Panc1 (cell line): ENCODE results near the gene WT1. TPM values are rescaled to one million over a fixed set of nuclear protein-coding genes. Genes with fewer than 3 reads are reported as not detected.

Source experiments
- ATAC-seq: fragments of 200-7000 bp; cut with Tn5 transposase; 2 replicates; pipeline ENCODE4 v1.9.1; 2020; ENCODE audit warnings: mild to moderate bottlenecking, moderate library complexity
- BruUV-seq: library from RNA; stranded (reverse); fragments of 400-500 nt; replicated peaks from 2 replicates; lab custom pipeline; 2021; lab: Mats Ljungman, UMichigan
- CTCF ChIA-PET: fragments of 300-600 bp; sonication (Branson Sonifier 250); formaldehyde crosslinking; loops from one replicate; lab custom pipeline; 2022; ENCODE audit warnings: antibody characterized with exemption; lab: Charles Lee
- POLR2A ChIA-PET: fragments of 300-600 bp; sonication (Branson Sonifier 250); formaldehyde crosslinking; loops from one replicate; lab custom pipeline; 2022; ENCODE audit warnings: antibody characterized with exemption; lab: Charles Lee
- DNase-seq: peaks from one replicate; pipeline ENCODE4 v3.0.0-alpha.2; 2010; ENCODE audit warnings: low read depth, low spot score
- H3K27ac ChIP-seq: 2 replicates; pipeline ENCODE4 v1.5.1; 2011; ENCODE audit warnings: mild to moderate bottlenecking, low read length, inconsistent platforms
- H3K27me3 ChIP-seq: fragments of 200-500 bp; sonication (Bioruptor generic); 2 replicates; pipeline ENCODE4 v1.6.0; 2014; ENCODE audit warnings: low read length, inconsistent platforms; ENCODE audit not compliant: control insufficient read depth, insufficient read depth
- H3K36me3 ChIP-seq: fragments of 200-500 bp; sonication (Bioruptor generic); 2 replicates; pipeline ENCODE4 v1.5.1; 2014; ENCODE audit warnings: inconsistent platforms, mild to moderate bottlenecking, low read length, moderate library complexity; ENCODE audit not compliant: control insufficient read depth, insufficient read depth
- H3K4me1 ChIP-seq: 2 replicates; pipeline ENCODE4 v1.5.1; 2011; ENCODE audit warnings: inconsistent platforms, mild to moderate bottlenecking, low read length, moderate library complexity; ENCODE audit not compliant: control insufficient read depth, insufficient read depth
- H3K4me3 ChIP-seq, 2 experiments: 2 replicates each; pipeline ENCODE4 v1.5.1; 2011 to 2012; ENCODE audit warnings: low read depth in 2 of 2, low read length in 2 of 2, mild to moderate bottlenecking in 2 of 2, inconsistent platforms in 1 of 2, moderate library complexity in 1 of 2
- H3K9me3 ChIP-seq: fragments of 200-500 bp; sonication (Bioruptor generic); 2 replicates; pipeline ENCODE4 v1.5.1; 2014; ENCODE audit warnings: low read depth, mild to moderate bottlenecking, inconsistent platforms, low read length, moderate library complexity; ENCODE audit not compliant: control insufficient read depth, insufficient read depth
- POLR2AphosphoS5 ChIP-seq: IDR thresholded peaks from 2 replicates; pipeline ENCODE4 v1.6.1; 2012; ENCODE audit warnings: mild to moderate bottlenecking, low read depth, low read length, moderate library complexity
- SIN3A ChIP-seq: IDR thresholded peaks from 2 replicates; pipeline ENCODE4 v1.6.1; 2012; ENCODE audit warnings: low read depth, mild to moderate bottlenecking, low read length, moderate library complexity, borderline replicate concordance; ENCODE audit not compliant: insufficient read depth
- TCF7L2 ChIP-seq: IDR thresholded peaks from 2 replicates; pipeline ENCODE4 v1.6.1; 2011; ENCODE audit warnings: mild to moderate bottlenecking, low read depth, low read length, inconsistent platforms
- in situ Hi-C: cut with HindIII; loops from 2 replicates; pipeline ENCODE4 v1.10.0; 2016; ENCODE audit warnings: low sequenced_read_pairs, low pct_unique_long_range_greater_than_20kb
- intact Hi-C: fragments of 100-400 bp; cut with micrococcal nuclease; formaldehyde crosslinking; loops from one replicate; pipeline ENCODE4 v1.10.0; 2022; ENCODE audit not compliant: unreplicated experiment
- total RNA-seq: library from RNA; stranded (reverse); gene quantifications from one replicate; pipeline ENCODE4 v1.2.1, GENCODE V29; 2021; ENCODE audit not compliant: unreplicated experiment
- TF ChIP-seq, protein P1 (sequence below): fragments of 450-650 bp; IDR thresholded peaks from 2 replicates; pipeline ENCODE4 v1.5.1; 2017; ENCODE audit warnings: mild to moderate bottlenecking
- TF ChIP-seq, protein P2 (sequence below), 2 experiments: IDR thresholded peaks; 2 replicates each; pipeline ENCODE4 v1.6.1; 2011 to 2012; ENCODE audit warnings: low read depth in 2 of 2, control low read depth in 1 of 2, low read length in 1 of 2, mild to moderate bottlenecking in 1 of 2, moderate library complexity in 1 of 2; ENCODE audit not compliant: insufficient read depth in 1 of 2

WT1 gene
- total RNA-seq, 1 experiment from 2014 or later = 15.9 TPM

DNA sequence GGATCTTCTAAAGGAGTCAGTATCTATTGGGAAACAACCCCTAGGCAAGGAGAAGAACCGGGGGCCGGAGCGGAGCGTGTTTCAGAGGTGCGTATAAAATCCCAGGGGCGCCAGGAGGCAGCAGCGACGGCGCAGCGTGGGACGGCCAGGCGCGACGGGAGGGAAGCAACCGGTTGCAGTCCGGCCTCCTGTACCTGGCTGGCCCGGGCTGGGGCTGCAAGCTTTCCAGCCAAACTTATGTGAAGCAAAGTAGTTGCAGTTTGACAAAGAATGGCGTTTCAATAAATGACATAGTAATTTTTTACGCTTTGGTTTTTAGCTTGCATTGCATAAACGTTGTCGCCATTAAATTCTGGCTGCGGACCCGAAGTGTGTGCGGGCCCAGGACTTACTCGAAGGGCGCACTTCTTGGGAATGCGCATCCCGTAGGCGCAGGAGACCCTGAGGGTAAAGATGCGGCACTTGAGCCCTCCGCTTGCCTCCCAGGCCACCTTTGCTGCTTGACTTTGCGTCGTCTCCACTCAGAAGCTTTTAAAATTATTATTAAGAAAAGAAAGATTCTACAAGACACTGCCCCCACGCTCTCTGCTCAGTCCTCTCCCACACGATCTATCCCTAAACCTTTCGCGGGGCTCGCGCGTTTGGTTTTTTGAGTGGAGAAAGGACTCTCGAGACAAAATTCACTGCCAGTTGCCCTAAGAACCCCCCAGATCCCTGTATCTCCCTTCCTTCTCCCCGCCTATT is 1.6 kb upstream of the WT1 start:
- DNase-seq (no peak), ATAC-seq (no peak)
- H3K27me3 ChIP-seq = no peaks in the 10 kb centered on the region
- in situ Hi-C loops = no loop called here
- H3K36me3 ChIP-seq = no peaks in the 10 kb centered on the region
- peaks cover 7% of the 10 kb centered on the region for H3K4me1 ChIP-seq
- intact Hi-C loops = no loop called here
- 0 out of 2 replicates have a peak overlapping the region, but pooled peaks have one; percentile 82 for H3K27ac ChIP-seq
- ChIA-PET CTCF (no interaction called here), POLR2A (no interaction called here)
- H3K4me3 ChIP-seq = peak overlapping the region; percentile 50 to 78
- H3K9me3 ChIP-seq = no peaks in the 10 kb centered on the region
- TF ChIP-seq, protein P1, sequence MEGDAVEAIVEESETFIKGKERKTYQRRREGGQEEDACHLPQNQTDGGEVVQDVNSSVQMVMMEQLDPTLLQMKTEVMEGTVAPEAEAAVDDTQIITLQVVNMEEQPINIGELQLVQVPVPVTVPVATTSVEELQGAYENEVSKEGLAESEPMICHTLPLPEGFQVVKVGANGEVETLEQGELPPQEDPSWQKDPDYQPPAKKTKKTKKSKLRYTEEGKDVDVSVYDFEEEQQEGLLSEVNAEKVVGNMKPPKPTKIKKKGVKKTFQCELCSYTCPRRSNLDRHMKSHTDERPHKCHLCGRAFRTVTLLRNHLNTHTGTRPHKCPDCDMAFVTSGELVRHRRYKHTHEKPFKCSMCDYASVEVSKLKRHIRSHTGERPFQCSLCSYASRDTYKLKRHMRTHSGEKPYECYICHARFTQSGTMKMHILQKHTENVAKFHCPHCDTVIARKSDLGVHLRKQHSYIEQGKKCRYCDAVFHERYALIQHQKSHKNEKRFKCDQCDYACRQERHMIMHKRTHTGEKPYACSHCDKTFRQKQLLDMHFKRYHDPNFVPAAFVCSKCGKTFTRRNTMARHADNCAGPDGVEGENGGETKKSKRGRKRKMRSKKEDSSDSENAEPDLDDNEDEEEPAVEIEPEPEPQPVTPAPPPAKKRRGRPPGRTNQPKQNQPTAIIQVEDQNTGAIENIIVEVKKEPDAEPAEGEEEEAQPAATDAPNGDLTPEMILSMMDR = no peak
- TF ChIP-seq POLR2AphosphoS5 (no peak), SIN3A (no peak), TCF7L2 (no peak)
- TF ChIP-seq, protein P2, sequence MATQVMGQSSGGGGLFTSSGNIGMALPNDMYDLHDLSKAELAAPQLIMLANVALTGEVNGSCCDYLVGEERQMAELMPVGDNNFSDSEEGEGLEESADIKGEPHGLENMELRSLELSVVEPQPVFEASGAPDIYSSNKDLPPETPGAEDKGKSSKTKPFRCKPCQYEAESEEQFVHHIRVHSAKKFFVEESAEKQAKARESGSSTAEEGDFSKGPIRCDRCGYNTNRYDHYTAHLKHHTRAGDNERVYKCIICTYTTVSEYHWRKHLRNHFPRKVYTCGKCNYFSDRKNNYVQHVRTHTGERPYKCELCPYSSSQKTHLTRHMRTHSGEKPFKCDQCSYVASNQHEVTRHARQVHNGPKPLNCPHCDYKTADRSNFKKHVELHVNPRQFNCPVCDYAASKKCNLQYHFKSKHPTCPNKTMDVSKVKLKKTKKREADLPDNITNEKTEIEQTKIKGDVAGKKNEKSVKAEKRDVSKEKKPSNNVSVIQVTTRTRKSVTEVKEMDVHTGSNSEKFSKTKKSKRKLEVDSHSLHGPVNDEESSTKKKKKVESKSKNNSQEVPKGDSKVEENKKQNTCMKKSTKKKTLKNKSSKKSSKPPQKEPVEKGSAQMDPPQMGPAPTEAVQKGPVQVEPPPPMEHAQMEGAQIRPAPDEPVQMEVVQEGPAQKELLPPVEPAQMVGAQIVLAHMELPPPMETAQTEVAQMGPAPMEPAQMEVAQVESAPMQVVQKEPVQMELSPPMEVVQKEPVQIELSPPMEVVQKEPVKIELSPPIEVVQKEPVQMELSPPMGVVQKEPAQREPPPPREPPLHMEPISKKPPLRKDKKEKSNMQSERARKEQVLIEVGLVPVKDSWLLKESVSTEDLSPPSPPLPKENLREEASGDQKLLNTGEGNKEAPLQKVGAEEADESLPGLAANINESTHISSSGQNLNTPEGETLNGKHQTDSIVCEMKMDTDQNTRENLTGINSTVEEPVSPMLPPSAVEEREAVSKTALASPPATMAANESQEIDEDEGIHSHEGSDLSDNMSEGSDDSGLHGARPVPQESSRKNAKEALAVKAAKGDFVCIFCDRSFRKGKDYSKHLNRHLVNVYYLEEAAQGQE (IDR thresholded peaks at IDR 0.05; ENCODE audit: insufficient read depth in 1 of 2, low read depth in 2 of 2, low read length in 1 of 2) = no peak
- no TSS peak for BruUV-seq

DNA sequence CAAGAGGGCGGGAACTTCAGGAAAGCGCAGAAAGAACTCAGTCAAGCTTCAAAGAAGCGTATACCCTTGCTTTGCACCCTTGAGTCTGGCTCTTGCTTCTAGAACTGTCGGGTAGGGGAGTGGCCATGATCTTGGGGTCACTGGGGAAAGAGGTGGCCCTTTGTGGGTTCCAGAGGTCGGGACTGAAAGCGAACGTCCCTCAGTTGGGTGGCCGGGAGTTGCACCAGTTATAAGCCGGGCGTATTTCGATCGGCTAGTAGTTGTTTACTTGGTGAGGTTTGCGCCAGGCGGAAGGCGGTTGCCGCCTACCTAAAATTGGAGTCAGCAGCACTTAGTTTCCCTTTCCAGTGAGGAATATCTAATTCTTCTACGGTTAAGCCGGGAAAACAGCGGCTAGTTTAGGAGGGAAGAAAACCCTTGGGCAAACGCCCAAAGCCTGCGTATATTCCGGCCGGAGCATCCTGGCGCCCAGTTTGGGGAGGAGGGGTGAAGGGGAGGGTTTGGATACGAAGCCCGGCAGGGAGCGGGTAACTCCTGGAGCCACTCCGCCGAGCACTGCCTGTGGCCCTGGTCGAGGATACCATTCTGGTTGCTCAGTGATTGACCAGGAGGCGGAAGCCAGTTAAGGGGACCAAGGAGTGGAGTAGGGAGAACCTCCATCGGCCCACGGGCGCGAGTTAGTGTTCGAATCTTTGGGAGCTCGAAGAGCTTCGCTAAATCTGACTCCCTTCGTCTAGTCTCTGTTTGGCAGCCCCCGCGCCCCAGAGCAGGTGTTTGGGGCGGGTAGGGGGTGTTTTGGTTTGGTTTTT is 807 bp upstream of the WT1 start:
- DNase-seq (no peak), ATAC-seq (peak; percentile 20; the same call in 1 of the 2 replicates)
- H3K4me3 ChIP-seq = peak overlapping the region; percentile 50 to 78
- in situ Hi-C loops = no loop called here
- H3K27ac ChIP-seq = peak overlapping the region; percentile 82
- TF ChIP-seq SIN3A (no peak), TCF7L2 (no peak), POLR2AphosphoS5 (no peak)
- TF ChIP-seq, protein P1 = no peak
- TF ChIP-seq, protein P2 (IDR thresholded peaks at IDR 0.05; ENCODE audit: insufficient read depth in 1 of 2, low read depth in 2 of 2, low read length in 1 of 2) = no peak
- ChIA-PET CTCF (no interaction called here), POLR2A (no interaction called here)
- intact Hi-C loops = loop anchor here (2.0 kb wide), 1 partner anchor 149 kb away; no protein-coding TSS in a partner anchor
- no peaks in the 10 kb centered on the region for H3K27me3 ChIP-seq
- TSS peak; percentile 78 for BruUV-seq
- H3K9me3 ChIP-seq = no peaks in the 10 kb centered on the region
- H3K4me1 ChIP-seq = peaks cover 7% of the 10 kb centered on the region
- H3K36me3 ChIP-seq = no peaks in the 10 kb centered on the region
